ENCODE results near the gene SCN2A.

The SCN2A gene

DNA sequence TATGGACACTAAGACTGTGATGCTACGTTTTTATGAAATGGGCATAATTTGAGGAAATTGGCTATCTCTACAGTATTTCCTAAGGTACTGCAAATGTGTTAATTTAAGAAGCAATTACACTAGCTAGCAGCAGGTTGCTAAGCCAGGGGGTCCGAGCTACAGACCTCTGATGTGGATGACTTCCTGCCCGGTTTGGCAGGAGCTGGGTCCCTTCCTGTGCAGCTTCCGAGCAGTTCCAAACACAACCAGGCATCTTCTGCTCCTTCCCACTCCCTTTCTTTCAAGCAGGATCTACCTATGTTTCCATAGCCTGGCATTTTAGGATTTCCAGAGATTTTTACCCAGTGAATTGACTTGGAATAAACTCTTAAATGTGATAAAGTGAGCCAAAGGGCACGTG lies 55.7 kb downstream of the SCN2A start:
- Histone ChIP-seq H3K4me3 (ENCODE audit: low read length) (no peak overlapping the region), H3K36me3 (replicated peaks; ENCODE audit: low read depth, low read length) (no peaks in the 10 kb centered on the region), H3K9ac (ENCODE audit: low read length) (no peak overlapping the region), H3K9me3 (ENCODE audit: insufficient read depth, low read length) (no peaks in the 10 kb centered on the region), H4K20me1 (ENCODE audit: insufficient read depth, low read length) (no peaks in the 10 kb centered on the region), H3K27me3 (ENCODE audit: low read depth, low read length) (no peaks in the 10 kb centered on the region), H2AFZ (ENCODE audit: low read depth, low read length) (no peak overlapping the region), H3K79me2 (ENCODE audit: low read length) (no peaks in the 10 kb centered on the region), H3K4me2 (ENCODE audit: low read length) (no peak overlapping the region), H3K4me1 (ENCODE audit: low read length) (peaks cover 5% of the 10 kb centered on the region; the same call in 1 of the 2 replicates), H3K27ac (ENCODE audit: low read length) (no peak overlapping the region)
- TF ChIP-seq EZH2phosphoT487 (IDR thresholded peaks at IDR 0.05; ENCODE audit: low read depth) (no peak), CTCF (IDR thresholded peaks at IDR 0.05; ENCODE audit: low read depth, low read length) (no peak)

DNA sequence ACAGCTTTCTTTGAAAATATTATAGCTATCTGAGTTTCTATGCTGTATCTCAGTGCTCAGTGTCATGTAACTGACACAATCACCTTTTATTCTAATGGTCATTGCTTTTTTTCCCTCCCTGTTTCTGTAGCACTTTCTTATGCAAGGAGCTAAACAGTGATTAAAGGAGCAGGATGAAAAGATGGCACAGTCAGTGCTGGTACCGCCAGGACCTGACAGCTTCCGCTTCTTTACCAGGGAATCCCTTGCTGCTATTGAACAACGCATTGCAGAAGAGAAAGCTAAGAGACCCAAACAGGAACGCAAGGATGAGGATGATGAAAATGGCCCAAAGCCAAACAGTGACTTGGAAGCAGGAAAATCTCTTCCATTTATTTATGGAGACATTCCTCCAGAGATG lies 56.4 kb downstream of the SCN2A start:
- Histone ChIP-seq H3K4me2 (ENCODE audit: low read length) (no peak overlapping the region), H3K4me1 (ENCODE audit: low read length) (peaks cover 5% of the 10 kb centered on the region; the same call in 1 of the 2 replicates), H3K27ac (ENCODE audit: low read length) (no peak overlapping the region), H3K9me3 (ENCODE audit: insufficient read depth, low read length) (no peaks in the 10 kb centered on the region), H3K27me3 (ENCODE audit: low read depth, low read length) (no peaks in the 10 kb centered on the region), H3K79me2 (ENCODE audit: low read length) (no peaks in the 10 kb centered on the region), H3K36me3 (replicated peaks; ENCODE audit: low read depth, low read length) (no peaks in the 10 kb centered on the region), H2AFZ (ENCODE audit: low read depth, low read length) (no peak overlapping the region), H3K9ac (ENCODE audit: low read length) (no peak overlapping the region), H3K4me3 (ENCODE audit: low read length) (no peak overlapping the region), H4K20me1 (ENCODE audit: insufficient read depth, low read length) (no peaks in the 10 kb centered on the region)
- TF ChIP-seq CTCF (IDR thresholded peaks at IDR 0.05; ENCODE audit: low read depth, low read length) (no peak), EZH2phosphoT487 (IDR thresholded peaks at IDR 0.05; ENCODE audit: low read depth) (no peak)

- H3K4me1 ChIP-seq (ENCODE audit: low read length), result no peaks in the 10 kb centered on the region
- H3K9ac ChIP-seq (ENCODE audit: low read length), result no peak overlapping the region
- no peak overlapping the region for H3K4me3 ChIP-seq (ENCODE audit: low read length)
- H2AFZ ChIP-seq (ENCODE audit: low read depth, low read length), result no peak overlapping the region
- no peaks in the 10 kb centered on the region for H4K20me1 ChIP-seq (ENCODE audit: insufficient read depth, low read length)
- H3K36me3 ChIP-seq (replicated peaks; ENCODE audit: low read depth, low read length), result no peaks in the 10 kb centered on the region
- H3K27me3 ChIP-seq (ENCODE audit: low read depth, low read length), result no peaks in the 10 kb centered on the region
- H3K4me2 ChIP-seq (ENCODE audit: low read length), result no peak overlapping the region
- no peaks in the 10 kb centered on the region for H3K9me3 ChIP-seq (ENCODE audit: insufficient read depth, low read length)
- H3K27ac ChIP-seq (ENCODE audit: low read length), result no peak overlapping the region
- TF ChIP-seq CTCF (IDR thresholded peaks at IDR 0.05; ENCODE audit: low read depth, low read length), result no peak
- no peak for TF ChIP-seq EZH2phosphoT487 (IDR thresholded peaks at IDR 0.05; ENCODE audit: low read depth)
- H3K79me2 ChIP-seq (ENCODE audit: low read length), result no peaks in the 10 kb centered on the region
Observed at GRCh38 chr2:165305391-165306096, 66.3 kb downstream of the SCN2A start.

- Histone ChIP-seq H3K4me2 (ENCODE audit: low read length) (no peak overlapping the region), H4K20me1 (ENCODE audit: insufficient read depth, low read length) (no peaks in the 10 kb centered on the region)
Observed at GRCh38 chr2:165307317-165307716, 68.1 kb downstream of the SCN2A start.

More at GRCh38 chr2:165307317-165307716, 68.1 kb downstream of the SCN2A start:
- Histone ChIP-seq H3K4me1 (ENCODE audit: low read length) (no peaks in the 10 kb centered on the region), H2AFZ (ENCODE audit: low read depth, low read length) (no peak overlapping the region), H3K9me3 (ENCODE audit: insufficient read depth, low read length) (no peaks in the 10 kb centered on the region), H3K27ac (ENCODE audit: low read length) (no peak overlapping the region), H3K9ac (ENCODE audit: low read length) (no peak overlapping the region), H3K79me2 (ENCODE audit: low read length) (no peaks in the 10 kb centered on the region), H3K4me3 (ENCODE audit: low read length) (no peak overlapping the region), H3K36me3 (replicated peaks; ENCODE audit: low read depth, low read length) (no peaks in the 10 kb centered on the region), H3K27me3 (ENCODE audit: low read depth, low read length) (no peaks in the 10 kb centered on the region)
- no peak for TF ChIP-seq CTCF (IDR thresholded peaks at IDR 0.05; ENCODE audit: low read depth, low read length)
- no peak for TF ChIP-seq EZH2phosphoT487 (IDR thresholded peaks at IDR 0.05; ENCODE audit: low read depth)

Data from OCI-LY3 (cell line).